IMR-90 (cell line): ENCODE data around the gene NTM.

ENCODE experiments used
- BHLHE40 ChIP-seq: fragments of 150-350 bp; IDR thresholded peaks from 2 replicates; pipeline ENCODE4 v1.6.1; 2016; ENCODE audit warnings: mild to moderate bottlenecking, low read depth, low read length
- POLR2A ChIP-seq: IDR thresholded peaks from 2 replicates; pipeline ENCODE4 v1.6.1; 2012; ENCODE audit warnings: mild to moderate bottlenecking, low read depth, low read length
- SMC3 ChIP-seq: fragments of 150-350 bp; IDR thresholded peaks from 2 replicates; pipeline ENCODE4 v1.6.1; 2016; ENCODE audit warnings: low read depth, mild to moderate bottlenecking, antibody characterized with exemption, low read length, moderate library complexity
- TF ChIP-seq, protein P1 (sequence below): conservative IDR thresholded peaks from 2 replicates; pipeline ENCODE4 v1.5.1; 2012; ENCODE audit warnings: mild to moderate bottlenecking, low read depth, low read length, improper control_type of control experiment

DNA sequence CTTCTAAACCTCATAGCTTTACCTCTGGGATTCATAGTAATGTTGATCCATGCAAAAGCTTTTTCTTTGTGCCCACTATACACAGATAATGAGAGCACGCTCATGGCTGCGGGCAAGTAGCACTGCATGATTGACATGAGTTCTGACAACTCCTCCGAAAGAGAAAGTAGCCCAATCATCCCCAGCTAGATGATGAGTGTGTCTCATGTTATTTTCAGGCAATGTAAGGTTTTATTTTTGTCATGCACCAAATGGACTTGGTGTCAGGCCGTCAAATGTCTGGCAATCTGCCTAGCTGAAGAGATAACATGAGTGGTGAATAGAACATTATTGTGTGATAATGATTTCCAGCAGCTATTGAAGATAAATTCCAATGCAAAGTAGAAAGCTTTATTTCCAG, 662.6 kb downstream of the NTM start:
- TF ChIP-seq, protein P1, sequence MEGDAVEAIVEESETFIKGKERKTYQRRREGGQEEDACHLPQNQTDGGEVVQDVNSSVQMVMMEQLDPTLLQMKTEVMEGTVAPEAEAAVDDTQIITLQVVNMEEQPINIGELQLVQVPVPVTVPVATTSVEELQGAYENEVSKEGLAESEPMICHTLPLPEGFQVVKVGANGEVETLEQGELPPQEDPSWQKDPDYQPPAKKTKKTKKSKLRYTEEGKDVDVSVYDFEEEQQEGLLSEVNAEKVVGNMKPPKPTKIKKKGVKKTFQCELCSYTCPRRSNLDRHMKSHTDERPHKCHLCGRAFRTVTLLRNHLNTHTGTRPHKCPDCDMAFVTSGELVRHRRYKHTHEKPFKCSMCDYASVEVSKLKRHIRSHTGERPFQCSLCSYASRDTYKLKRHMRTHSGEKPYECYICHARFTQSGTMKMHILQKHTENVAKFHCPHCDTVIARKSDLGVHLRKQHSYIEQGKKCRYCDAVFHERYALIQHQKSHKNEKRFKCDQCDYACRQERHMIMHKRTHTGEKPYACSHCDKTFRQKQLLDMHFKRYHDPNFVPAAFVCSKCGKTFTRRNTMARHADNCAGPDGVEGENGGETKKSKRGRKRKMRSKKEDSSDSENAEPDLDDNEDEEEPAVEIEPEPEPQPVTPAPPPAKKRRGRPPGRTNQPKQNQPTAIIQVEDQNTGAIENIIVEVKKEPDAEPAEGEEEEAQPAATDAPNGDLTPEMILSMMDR, result no peak
- no peak for TF ChIP-seq POLR2A
- TF ChIP-seq SMC3, result no peak
- TF ChIP-seq BHLHE40, result no peak
